Stimulated activated CD8-positive, alpha-beta memory T cell treated with anti-CD3 and anti-CD28 coated beads, Interleukin-7, amount 100 ng/mL, for 48 hours (primary cell): ENCODE measurements around the gene ATR.
"Not testable (repeated sequence)": the region's sequence is repeated elsewhere in the genome, so short reads cannot be mapped to it uniquely, and the experiment has no call there.

Experiments used
- DNase-seq, 2 donors: peaks; one replicate each; pipeline ENCODE4 v3.0.0-alpha.2; 2020; ENCODE audit warnings: low read depth in 1 of 2; ENCODE audit errors: extremely low read depth in 1 of 2

Gene ATR

GRCh38 chr3:142578329-142579223, at the start of gene ATR:
ATR (minus strand) TSS chr3:142578733; CDS start chr3:142578704, 29 bp downstream.
- peak; percentile 91 to 95 for DNase-seq

GRCh38 chr3:142626971-142627370, 48.4 kb upstream of the ATR start:
- DNase-seq: no peak

- no peak for DNase-seq
Observed at GRCh38 chr3:142625153-142625440, 46.6 kb upstream of the ATR start.

GRCh38 chr3:142624341-142625152, 46.0 kb upstream of the ATR start:
- DNase-seq: no peak

- DNase-seq: no peak
Observed at GRCh38 chr3:142623194-142623593, 44.7 kb upstream of the ATR start.

GRCh38 chr3:142622405-142622804, 43.9 kb upstream of the ATR start:
- no peak for DNase-seq

- DNase-seq: no peak
Observed at GRCh38 chr3:142618917-142619461, 40.5 kb upstream of the ATR start.

GRCh38 chr3:142615171-142615570, 36.6 kb upstream of the ATR start:
- DNase-seq: no peak

- no peak for DNase-seq
Observed at GRCh38 chr3:142614059-142614626, 35.6 kb upstream of the ATR start.

- DNase-seq: no peak
Observed at GRCh38 chr3:142613491-142613890, 35.0 kb upstream of the ATR start.

- no peak for DNase-seq
Observed at GRCh38 chr3:142611206-142611605, 32.7 kb upstream of the ATR start.

- DNase-seq: no peak
Observed at GRCh38 chr3:142609136-142609535, 30.6 kb upstream of the ATR start.

- no peak for DNase-seq
Observed at GRCh38 chr3:142608631-142609030, 30.1 kb upstream of the ATR start.

- DNase-seq: no peak
Observed at GRCh38 chr3:142604940-142605339, 26.4 kb upstream of the ATR start.

GRCh38 chr3:142603386-142603705, 24.8 kb upstream of the ATR start:
- not testable (repeated sequence) for DNase-seq

- no peak for DNase-seq
Observed at GRCh38 chr3:142602619-142603385, 24.3 kb upstream of the ATR start.

GRCh38 chr3:142601713-142602112, 23.2 kb upstream of the ATR start:
- no peak for DNase-seq

GRCh38 chr3:142597906-142598305, 19.4 kb upstream of the ATR start:
- no peak for DNase-seq

GRCh38 chr3:142596726-142597088, 18.2 kb upstream of the ATR start:
- DNase-seq: no peak

- peak; percentile 63 to 67 for DNase-seq
Observed at GRCh38 chr3:142595951-142596725, 17.6 kb upstream of the ATR start, which contains the start of gene PLS1. PLS1 (plus strand) TSS chr3:142596393; CDS start chr3:142664238, 67,845 bp downstream.
